IMR-90 (cell line): ENCODE results near the gene TEP1. TPM values are rescaled to one million over a fixed set of nuclear protein-coding genes. Genes with fewer than 3 reads are reported as not detected.

Experiments used
- ATAC-seq: fragments of 200-7000 bp; cut with Tn5 transposase; 2 replicates; pipeline ENCODE4 v1.9.1; 2020; ENCODE audit warnings: low read depth, mild to moderate bottlenecking, moderate library complexity
- BruUV-seq: library from RNA; stranded (reverse); fragments of 400-500 nt; replicated peaks from 2 replicates; lab custom pipeline; 2021; lab: Mats Ljungman, UMichigan
- CTCF ChIA-PET: fragments of 300-600 bp; formaldehyde crosslinking; extraction: SDS; loops from one replicate; lab custom pipeline; 2021; ENCODE audit warnings: antibody characterized with exemption; lab: Yijun Ruan, JAX
- POLR2A ChIA-PET: fragments of 300-600 bp; sonication (Branson Sonifier 250); formaldehyde crosslinking; loops from one replicate; lab custom pipeline; 2022; ENCODE audit warnings: antibody characterized with exemption; ENCODE audit not compliant: unreplicated experiment; lab: Charles Lee
- DNase-seq: peaks from one replicate; pipeline ENCODE4 v3.0.0; 2013
- H2AFZ ChIP-seq: replicated peaks from 2 replicates; pipeline ENCODE3; 2013; ENCODE audit warnings: low read length, mild to moderate bottlenecking; ENCODE audit not compliant: poor library complexity
- H2AK5ac ChIP-seq: 2 replicates; pipeline ENCODE4 v1.6.1; 2013; ENCODE audit warnings: low read depth, low read length, inconsistent platforms
- H2AK9ac ChIP-seq: replicated peaks from 2 replicates; pipeline ENCODE3; 2013; ENCODE audit warnings: mild to moderate bottlenecking, low read depth, low read length, moderate library complexity; ENCODE audit not compliant: poor library complexity
- H2BK120ac ChIP-seq: 2 replicates; pipeline ENCODE4 v1.6.1; 2013; ENCODE audit warnings: low read depth, low read length, inconsistent platforms
- H2BK15ac ChIP-seq: 3 replicates; pipeline ENCODE4 v1.6.1; 2013; ENCODE audit warnings: low read depth, low read length, inconsistent platforms
- H2BK20ac ChIP-seq: 2 replicates; pipeline ENCODE4 v1.6.1; 2013; ENCODE audit warnings: low read depth, mild to moderate bottlenecking, inconsistent platforms, low read length, moderate library complexity
- H2BK5ac ChIP-seq: 2 replicates; pipeline ENCODE4 v1.6.1; 2013; ENCODE audit warnings: mild to moderate bottlenecking, low read depth, low read length, inconsistent platforms; ENCODE audit not compliant: poor library complexity, severe bottlenecking
- H3K14ac ChIP-seq: replicated peaks from 2 replicates; pipeline ENCODE4 v1.6.1; 2013; ENCODE audit warnings: low read depth, low read length, inconsistent platforms
- H3K18ac ChIP-seq: 2 replicates; pipeline ENCODE4 v1.6.1; 2013; ENCODE audit warnings: low read depth, low read length, control low read depth
- H3K23ac ChIP-seq: 2 replicates; pipeline ENCODE4 v1.6.1; 2013; ENCODE audit warnings: low read depth, low read length, inconsistent platforms
- H3K27ac ChIP-seq: 2 replicates; pipeline ENCODE4 v1.5.1; 2013; ENCODE audit warnings: mild to moderate bottlenecking, control low read depth, low read length; ENCODE audit not compliant: insufficient read depth
- H3K27me3 ChIP-seq: 2 replicates; pipeline ENCODE4 v1.6.1; 2013; ENCODE audit warnings: low read length; ENCODE audit not compliant: control insufficient read depth, insufficient read depth
- H3K36me3 ChIP-seq: 2 replicates; pipeline ENCODE4 v1.6.1; 2013; ENCODE audit warnings: low read length, mixed read lengths; ENCODE audit not compliant: control insufficient read depth, insufficient read depth
- H3K4ac ChIP-seq: 2 replicates; pipeline ENCODE4 v1.6.1; 2013; ENCODE audit warnings: low read depth, low read length, inconsistent platforms
- H3K4me1 ChIP-seq: 2 replicates; pipeline ENCODE4 v1.6.1; 2013; ENCODE audit warnings: low read length, mixed read lengths; ENCODE audit not compliant: control insufficient read depth, insufficient read depth
- H3K4me2 ChIP-seq: 2 replicates; pipeline ENCODE4 v1.6.1; 2013; ENCODE audit warnings: low read depth, mild to moderate bottlenecking, control low read depth, low read length, moderate library complexity
- H3K4me3 ChIP-seq: 2 replicates; pipeline ENCODE4 v1.5.1; 2013; ENCODE audit warnings: low read depth, mild to moderate bottlenecking, control low read depth, low read length, moderate library complexity; ENCODE audit not compliant: insufficient read depth
- H3K56ac ChIP-seq: 2 replicates; pipeline ENCODE4 v1.6.1; 2013; ENCODE audit warnings: low read length, inconsistent platforms; ENCODE audit not compliant: insufficient read depth; ENCODE audit errors: extremely low read depth
- H3K79me1 ChIP-seq, 2 experiments: 2 replicates each; pipeline ENCODE4 v1.6.1; 2013; ENCODE audit warnings: low read length in 2 of 2, inconsistent platforms in 1 of 2, low read depth in 1 of 2
- H3K9ac ChIP-seq: 2 replicates; pipeline ENCODE4 v1.6.1; 2013; ENCODE audit warnings: low read depth, low read length, control low read depth
- H3K9me1 ChIP-seq: 2 replicates; pipeline ENCODE4 v1.6.1; 2013; ENCODE audit warnings: low read length, inconsistent platforms; ENCODE audit not compliant: insufficient read depth
- H3K9me3 ChIP-seq: 2 replicates; pipeline ENCODE4 v1.6.1; 2013; ENCODE audit warnings: low read length; ENCODE audit not compliant: control insufficient read depth, insufficient read depth
- H4K20me1 ChIP-seq: 2 replicates; pipeline ENCODE4 v1.6.1; 2013; ENCODE audit warnings: low read length, inconsistent platforms; ENCODE audit not compliant: insufficient read depth
- H4K5ac ChIP-seq: 2 replicates; pipeline ENCODE4 v1.6.1; 2013; ENCODE audit warnings: mild to moderate bottlenecking, low read depth, low read length, control low read depth
- H4K8ac ChIP-seq, 2 experiments: 2 replicates each; pipeline ENCODE4 v1.6.1; 2013; ENCODE audit warnings: low read depth in 2 of 2, low read length in 2 of 2, control low read depth in 1 of 2, inconsistent platforms in 1 of 2
- H4K91ac ChIP-seq: 2 replicates; pipeline ENCODE4 v1.6.1; 2013; ENCODE audit warnings: low read depth, low read length, inconsistent platforms; ENCODE audit not compliant: insufficient read depth
- BHLHE40 ChIP-seq: fragments of 150-350 bp; IDR thresholded peaks from 2 replicates; pipeline ENCODE4 v1.6.1; 2016; ENCODE audit warnings: mild to moderate bottlenecking, low read depth, low read length
- WGBS, 2 experiments: methylation state at CpG; one replicate each; pipeline versions ENCODE4 v1.1.5 to v1.1.7; 2013; ENCODE audit warnings: missing lambda C conversion rate in 2 of 2; ENCODE audit not compliant: insufficient read length in 1 of 2; ENCODE audit errors: extremely low coverage in 2 of 2; 5-methylcytosine and 5-hydroxymethylcytosine counted together
- dilution Hi-C: fragments of 300-500 bp; cut with HindIII; formaldehyde crosslinking; loops from one replicate; pipeline ENCODE4 v1.14.3; 2018; ENCODE audit warnings: low sequenced_read_pairs; ENCODE audit not compliant: unreplicated experiment
- in situ Hi-C: fragments of 300-500 bp; cut with MboI; formaldehyde crosslinking; loops from 3 replicates; pipeline ENCODE4 v1.14.3; 2019; ENCODE audit warnings: low sequenced_read_pairs, inconsistent platforms, mixed read lengths
- intact Hi-C: fragments of 100-400 bp; cut with micrococcal nuclease; formaldehyde crosslinking; loops from 2 replicates; pipeline ENCODE4 v1.10.0; 2022
- polyA plus RNA-seq, 3 experiments: library from polyadenylated mRNA; depleted of rRNA; stranded (reverse); fragments of >200 nt; gene quantifications; 2 replicates each; pipeline ENCODE4 v1.2.3, GENCODE V29; 2012; ENCODE audit warnings: low replicate concordance in 1 of 3
- total RNA-seq: library from RNA; depleted of rRNA; stranded (reverse); fragments of >200 nt; gene quantifications from 2 replicates; pipeline ENCODE4 v1.2.3, GENCODE V29; 2012
- TF ChIP-seq, protein P1 (sequence below): conservative IDR thresholded peaks from 2 replicates; pipeline ENCODE4 v1.5.1; 2012; ENCODE audit warnings: mild to moderate bottlenecking, low read depth, low read length, improper control_type of control experiment

Gene TEP1
- total and polyA plus RNA-seq, 2 of the 4 experiments (the other 2 are of a cell fraction): 10.7 to 12.4 TPM

DNA sequence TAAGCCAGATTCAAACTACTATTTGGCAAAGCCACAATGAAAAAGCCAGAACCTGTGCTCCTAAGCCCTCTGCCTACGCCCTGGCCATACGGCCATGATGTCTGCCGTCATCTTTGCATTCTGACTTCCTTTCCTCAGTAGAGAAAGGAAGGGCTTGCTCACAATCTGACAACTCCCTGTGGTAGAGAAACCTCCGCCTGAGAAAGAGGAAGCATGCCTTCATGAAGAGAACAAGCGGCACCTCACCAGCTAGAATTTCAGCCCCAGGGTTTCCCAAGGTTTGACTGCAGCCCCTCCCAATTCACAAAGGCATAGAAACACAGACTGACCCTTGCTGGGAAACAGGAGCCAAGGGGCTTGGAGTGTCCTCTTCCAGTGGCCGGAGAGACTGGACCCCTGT, 25.7 kb downstream of the TEP1 start:
- POLR2A ChIA-PET: no interaction called here

More for the DNA sequence above, 25.7 kb downstream of the TEP1 start:
- Histone ChIP-seq H3K36me3 (peaks cover 69% of the 10 kb centered on the region), H3K4me1 (no peaks in the 10 kb centered on the region), H2AK5ac (no peak overlapping the region), H3K23ac (no peak overlapping the region), H3K27ac (no peak overlapping the region), H3K56ac (no peak overlapping the region), H3K4ac (no peak overlapping the region), H4K8ac (no peak overlapping the region), H3K9me3 (no peaks in the 10 kb centered on the region), H4K5ac (no peak overlapping the region), H3K9me1 (no peaks in the 10 kb centered on the region), H3K9ac (no peak overlapping the region), H2AK9ac (no peak overlapping the region), H3K18ac (no peak overlapping the region), H3K27me3 (no peaks in the 10 kb centered on the region), H3K79me1 (no peaks in the 10 kb centered on the region), H2BK120ac (no peak overlapping the region), H2AFZ (no peak overlapping the region), H3K14ac (no peak overlapping the region), H2BK20ac (no peak overlapping the region), H2BK15ac (no peak overlapping the region), H3K4me3 (no peak overlapping the region), H4K91ac (no peak overlapping the region), H3K4me2 (no peak overlapping the region), H2BK5ac (no peak overlapping the region), H4K20me1 (no peaks in the 10 kb centered on the region)
- no CpG with 5 or more reads among the region's 6 CpGs for WGBS, 2 experiments
- DNase-seq: no peak
- in situ Hi-C loops: no loop called here
- no peak for ATAC-seq
- TF ChIP-seq, protein P1, sequence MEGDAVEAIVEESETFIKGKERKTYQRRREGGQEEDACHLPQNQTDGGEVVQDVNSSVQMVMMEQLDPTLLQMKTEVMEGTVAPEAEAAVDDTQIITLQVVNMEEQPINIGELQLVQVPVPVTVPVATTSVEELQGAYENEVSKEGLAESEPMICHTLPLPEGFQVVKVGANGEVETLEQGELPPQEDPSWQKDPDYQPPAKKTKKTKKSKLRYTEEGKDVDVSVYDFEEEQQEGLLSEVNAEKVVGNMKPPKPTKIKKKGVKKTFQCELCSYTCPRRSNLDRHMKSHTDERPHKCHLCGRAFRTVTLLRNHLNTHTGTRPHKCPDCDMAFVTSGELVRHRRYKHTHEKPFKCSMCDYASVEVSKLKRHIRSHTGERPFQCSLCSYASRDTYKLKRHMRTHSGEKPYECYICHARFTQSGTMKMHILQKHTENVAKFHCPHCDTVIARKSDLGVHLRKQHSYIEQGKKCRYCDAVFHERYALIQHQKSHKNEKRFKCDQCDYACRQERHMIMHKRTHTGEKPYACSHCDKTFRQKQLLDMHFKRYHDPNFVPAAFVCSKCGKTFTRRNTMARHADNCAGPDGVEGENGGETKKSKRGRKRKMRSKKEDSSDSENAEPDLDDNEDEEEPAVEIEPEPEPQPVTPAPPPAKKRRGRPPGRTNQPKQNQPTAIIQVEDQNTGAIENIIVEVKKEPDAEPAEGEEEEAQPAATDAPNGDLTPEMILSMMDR: no peak
- no peak for TF ChIP-seq BHLHE40
- dilution Hi-C loops: no loop called here
- CTCF ChIA-PET: no interaction called here
- intact Hi-C loops: no loop called here
- no TSS peak for BruUV-seq
